AG09309 (cell line): Measurements from ENCODE around the gene KIF14.
"Not testable (repeated sequence)": the region's sequence is repeated elsewhere in the genome, so short reads cannot be mapped to it uniquely, and the experiment has no call there.

ENCODE experiments used
- DNase-seq: peaks from one replicate; pipeline ENCODE4 v3.0.0-alpha.2; 2010; ENCODE audit warnings: low read depth
- H3K4me3 ChIP-seq: 2 replicates; pipeline ENCODE4 v1.5.1; 2011; ENCODE audit warnings: mild to moderate bottlenecking, low read depth, low read length, moderate library complexity; ENCODE audit not compliant: control insufficient read depth
- TF ChIP-seq, protein P1 (sequence below): IDR thresholded peaks from 2 replicates; pipeline ENCODE4 v1.5.1; 2011; ENCODE audit warnings: mild to moderate bottlenecking, low read depth, low read length, inconsistent platforms; ENCODE audit not compliant: insufficient read depth, control insufficient read depth; ENCODE audit errors: missing control alignments

Gene KIF14

DNA sequence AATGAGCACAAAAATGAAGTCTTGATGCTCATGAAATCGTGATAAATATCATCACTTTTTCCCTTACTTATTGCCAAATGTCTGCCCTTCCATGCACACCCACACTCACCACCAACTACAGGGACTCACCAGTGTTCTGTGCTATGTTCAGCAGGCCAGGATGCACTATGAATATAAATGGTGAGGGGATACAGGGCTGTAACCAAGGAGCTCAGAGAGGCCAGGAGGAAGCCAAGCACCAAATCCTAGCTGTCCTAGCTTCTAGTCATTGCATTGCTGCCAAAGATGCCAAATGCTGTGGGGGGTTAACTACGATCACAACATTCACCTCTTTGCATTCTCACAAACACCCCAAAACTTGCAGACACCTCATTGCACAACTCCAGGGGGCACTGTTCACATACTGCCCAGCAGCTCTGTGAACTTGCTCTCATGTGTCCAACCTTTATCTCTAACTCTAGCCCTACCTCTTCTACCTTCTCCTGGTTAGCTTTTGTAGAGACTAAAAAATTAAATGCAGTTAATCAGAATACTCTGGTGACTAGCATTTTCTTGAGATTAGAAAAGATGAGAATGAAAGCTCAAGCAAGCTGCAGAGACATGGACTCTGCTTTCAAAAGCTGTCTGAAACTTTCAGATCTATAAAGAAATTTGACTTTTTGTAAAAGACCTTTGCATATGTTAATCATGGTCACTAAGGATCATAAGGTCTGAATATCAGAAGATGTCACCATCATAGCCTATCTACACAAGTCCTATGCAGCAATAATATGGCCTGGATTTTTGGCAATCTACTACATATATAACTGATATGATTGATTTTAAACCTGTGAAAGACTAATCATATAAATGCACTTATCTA lies 13.9 kb upstream of the KIF14 start:
- H3K4me3 ChIP-seq, result no peak overlapping the region
- no peak for DNase-seq
- TF ChIP-seq, protein P1, sequence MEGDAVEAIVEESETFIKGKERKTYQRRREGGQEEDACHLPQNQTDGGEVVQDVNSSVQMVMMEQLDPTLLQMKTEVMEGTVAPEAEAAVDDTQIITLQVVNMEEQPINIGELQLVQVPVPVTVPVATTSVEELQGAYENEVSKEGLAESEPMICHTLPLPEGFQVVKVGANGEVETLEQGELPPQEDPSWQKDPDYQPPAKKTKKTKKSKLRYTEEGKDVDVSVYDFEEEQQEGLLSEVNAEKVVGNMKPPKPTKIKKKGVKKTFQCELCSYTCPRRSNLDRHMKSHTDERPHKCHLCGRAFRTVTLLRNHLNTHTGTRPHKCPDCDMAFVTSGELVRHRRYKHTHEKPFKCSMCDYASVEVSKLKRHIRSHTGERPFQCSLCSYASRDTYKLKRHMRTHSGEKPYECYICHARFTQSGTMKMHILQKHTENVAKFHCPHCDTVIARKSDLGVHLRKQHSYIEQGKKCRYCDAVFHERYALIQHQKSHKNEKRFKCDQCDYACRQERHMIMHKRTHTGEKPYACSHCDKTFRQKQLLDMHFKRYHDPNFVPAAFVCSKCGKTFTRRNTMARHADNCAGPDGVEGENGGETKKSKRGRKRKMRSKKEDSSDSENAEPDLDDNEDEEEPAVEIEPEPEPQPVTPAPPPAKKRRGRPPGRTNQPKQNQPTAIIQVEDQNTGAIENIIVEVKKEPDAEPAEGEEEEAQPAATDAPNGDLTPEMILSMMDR, result no peak

DNA sequence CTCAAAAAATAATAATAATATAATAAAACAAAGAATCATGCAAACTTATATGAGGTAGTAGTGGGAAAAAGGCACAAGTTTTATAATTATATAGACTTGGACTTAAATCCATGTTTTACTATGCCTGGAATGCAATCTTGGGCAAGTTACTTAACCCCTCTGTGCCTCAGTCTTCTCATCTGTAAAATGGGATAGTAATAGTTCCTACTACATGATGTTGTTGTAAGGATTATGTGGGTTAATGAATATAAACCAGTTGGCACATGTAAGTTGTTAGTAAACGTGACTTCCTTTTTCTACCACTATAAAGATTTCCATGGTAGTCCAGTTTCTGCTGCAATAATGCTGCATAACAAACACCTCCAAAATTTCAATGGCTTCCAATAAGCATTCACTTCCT lies 10.8 kb upstream of the KIF14 start:
- no peak overlapping the region for H3K4me3 ChIP-seq
- TF ChIP-seq, protein P1, result no peak
- DNase-seq, result no peak

DNA sequence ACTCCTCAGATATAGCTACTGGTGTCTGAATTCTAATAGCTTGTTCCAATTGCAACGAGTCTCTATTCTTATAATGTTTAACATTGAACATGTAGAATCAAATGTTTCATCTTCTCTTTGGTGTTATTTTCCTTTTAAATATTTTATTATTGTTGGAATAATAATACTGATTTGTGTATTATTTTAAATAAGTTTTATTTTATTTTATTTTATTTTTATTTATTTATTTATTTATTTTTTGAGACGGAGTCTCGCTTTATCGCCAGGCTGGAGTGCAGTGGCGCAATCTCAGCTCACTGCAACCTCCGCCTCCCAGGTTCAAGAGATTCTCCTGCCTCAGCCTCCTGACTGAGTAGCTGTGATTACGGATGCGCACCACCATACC lies 10.0 kb upstream of the KIF14 start:
- not testable (repeated sequence) for H3K4me3 ChIP-seq, DNase-seq

DNA sequence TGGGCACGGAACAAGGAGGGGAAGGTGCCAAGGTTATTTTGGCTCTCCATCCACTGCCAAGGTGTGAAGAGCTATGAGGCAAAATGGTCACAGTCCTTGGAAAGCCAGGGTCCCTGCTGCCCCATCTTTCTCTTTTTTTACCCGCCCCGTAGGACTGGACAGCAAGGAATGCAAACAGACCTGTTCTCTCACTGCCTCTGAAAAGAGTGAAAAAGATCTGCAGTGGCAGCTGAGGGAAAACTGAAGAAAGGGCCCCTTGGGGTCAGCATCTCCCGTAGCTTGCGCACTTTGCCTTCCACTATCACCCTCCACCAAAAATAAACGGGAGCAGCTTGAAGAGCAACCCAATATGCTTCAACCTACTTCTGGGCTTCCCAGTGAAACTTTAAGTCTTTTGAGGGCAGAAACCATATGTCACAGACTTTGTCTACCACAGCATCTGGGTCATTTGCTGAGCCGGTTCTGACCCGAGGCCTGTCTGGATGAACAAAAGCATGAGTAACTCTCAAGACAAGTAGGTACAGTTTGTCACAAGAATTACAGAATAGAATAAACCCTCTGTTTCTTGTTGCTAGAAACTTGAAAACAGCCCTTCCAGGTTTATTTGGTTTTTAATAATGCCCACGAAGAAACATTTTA lies 9.4 kb upstream of the KIF14 start:
- TF ChIP-seq, protein P1, result no peak
- no peak overlapping the region for H3K4me3 ChIP-seq
- DNase-seq, result no peak

DNA sequence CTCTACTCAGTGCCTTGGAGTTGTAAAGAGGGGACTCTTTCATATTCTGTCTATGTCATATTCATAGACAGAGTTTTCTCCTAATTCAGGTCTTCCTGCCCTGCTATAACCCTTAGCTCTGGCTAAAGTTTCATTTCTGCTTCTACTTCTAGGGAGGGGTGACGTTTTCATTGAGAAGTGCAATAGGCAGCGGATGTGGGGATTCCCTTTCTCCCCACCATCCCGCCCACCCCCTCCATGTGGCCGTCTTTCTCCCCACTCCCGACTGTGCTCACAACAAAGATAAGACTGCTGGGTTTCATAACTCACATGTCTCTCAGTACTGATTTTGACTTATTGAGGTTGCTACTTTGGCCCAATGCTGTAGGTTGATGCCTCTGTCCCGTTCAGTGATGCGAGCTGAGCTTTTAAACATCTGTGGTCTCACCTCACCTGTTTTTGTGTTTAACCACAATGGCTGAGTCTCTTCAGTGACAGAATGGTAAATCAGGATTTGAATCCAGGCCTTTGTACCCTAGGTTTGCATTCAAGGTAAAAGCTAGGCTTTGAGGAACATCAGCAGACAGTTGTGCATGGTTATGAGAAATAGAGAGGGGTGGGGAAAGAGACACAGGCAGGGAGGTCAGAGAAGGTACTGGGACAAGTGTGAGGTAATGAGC lies 7.8 kb upstream of the KIF14 start:
- no peak overlapping the region for H3K4me3 ChIP-seq
- TF ChIP-seq, protein P1, result no peak
- no peak for DNase-seq

DNA sequence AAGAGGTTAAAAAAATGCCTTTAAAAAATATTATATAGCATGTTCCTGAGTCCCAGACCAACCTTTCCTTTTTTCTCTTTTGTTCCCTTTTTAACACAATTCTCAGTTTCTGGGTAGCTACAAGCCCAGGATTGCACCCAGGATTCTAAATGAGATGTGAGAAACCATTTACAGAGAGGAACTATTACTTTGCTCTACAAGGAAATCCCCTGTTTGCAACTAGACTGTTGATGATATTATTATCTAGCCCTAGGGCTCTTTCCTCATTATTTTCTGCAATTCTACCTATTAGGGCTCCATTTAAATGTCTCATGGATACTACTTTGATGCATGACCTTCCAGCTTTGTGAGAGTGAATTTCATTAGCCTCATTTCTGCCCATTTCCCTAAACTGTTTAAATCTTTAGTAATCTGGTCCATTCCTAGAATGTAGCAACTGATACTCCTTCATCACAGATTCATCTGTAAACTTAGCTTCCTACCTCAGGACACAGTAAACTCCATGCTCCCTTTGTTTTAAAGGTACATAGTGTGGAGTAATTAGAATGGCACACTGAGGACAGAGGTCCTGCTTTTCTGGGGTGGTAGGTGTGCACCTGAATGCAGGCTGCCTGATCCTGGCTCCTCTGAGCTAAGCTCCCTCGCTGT lies 7.1 kb upstream of the KIF14 start:
- no peak for DNase-seq
- no peak overlapping the region for H3K4me3 ChIP-seq

More for the DNA sequence above, 7.1 kb upstream of the KIF14 start:
- TF ChIP-seq, protein P1, result no peak
